ENCODE measurements around the gene SETBP1. TPM values are rescaled to one million over a fixed set of nuclear protein-coding genes. Genes with fewer than 3 reads are reported as not detected.

SETBP1 gene
- total RNA-seq, 1 donor from 2014 or later, result 72.8 TPM

DNA sequence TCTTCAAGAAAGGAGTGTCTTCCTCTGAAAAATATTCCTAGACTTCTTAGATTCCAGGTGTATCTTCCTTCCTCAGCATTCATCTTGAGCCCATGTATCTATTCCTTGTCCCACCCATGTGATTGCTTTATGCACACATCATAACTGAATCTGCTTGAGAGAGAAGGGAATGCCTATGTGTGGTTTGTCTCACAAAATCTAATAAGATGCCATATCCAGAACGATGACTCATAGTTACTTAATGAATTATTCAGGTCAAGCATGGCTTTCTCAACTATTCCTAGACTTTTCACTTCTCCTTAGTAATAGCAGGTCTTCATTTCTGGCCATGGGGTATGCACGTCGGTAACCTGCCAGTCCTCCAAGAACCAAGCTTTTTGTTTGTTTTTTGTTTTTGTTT, 121.8 kb downstream of the SETBP1 start:
- Mint-ChIP-seq H3K9me3 (peaks cover 6% of the 10 kb centered on the region), H3K27ac (peak overlapping the region; percentile 70), H3K4me3 (no peak overlapping the region), H3K4me1 (peaks cover 93% of the 10 kb centered on the region), H3K27me3 (no peaks in the 10 kb centered on the region), H3K36me3 (ENCODE audit: low read depth) (peaks cover 48% of the 10 kb centered on the region)
- ChIA-PET CTCF (no interaction called here), POLR2A (interaction anchor here (0.6 to 1.2 kb wide), 3 partner anchors 11 to 69 kb away, joined by 3 to 6 read pairs (median 3); no protein-coding TSS in a partner anchor)
- intact Hi-C loops (cut with micrococcal nuclease), result no loop called here
- TF ChIP-seq, protein P1, sequence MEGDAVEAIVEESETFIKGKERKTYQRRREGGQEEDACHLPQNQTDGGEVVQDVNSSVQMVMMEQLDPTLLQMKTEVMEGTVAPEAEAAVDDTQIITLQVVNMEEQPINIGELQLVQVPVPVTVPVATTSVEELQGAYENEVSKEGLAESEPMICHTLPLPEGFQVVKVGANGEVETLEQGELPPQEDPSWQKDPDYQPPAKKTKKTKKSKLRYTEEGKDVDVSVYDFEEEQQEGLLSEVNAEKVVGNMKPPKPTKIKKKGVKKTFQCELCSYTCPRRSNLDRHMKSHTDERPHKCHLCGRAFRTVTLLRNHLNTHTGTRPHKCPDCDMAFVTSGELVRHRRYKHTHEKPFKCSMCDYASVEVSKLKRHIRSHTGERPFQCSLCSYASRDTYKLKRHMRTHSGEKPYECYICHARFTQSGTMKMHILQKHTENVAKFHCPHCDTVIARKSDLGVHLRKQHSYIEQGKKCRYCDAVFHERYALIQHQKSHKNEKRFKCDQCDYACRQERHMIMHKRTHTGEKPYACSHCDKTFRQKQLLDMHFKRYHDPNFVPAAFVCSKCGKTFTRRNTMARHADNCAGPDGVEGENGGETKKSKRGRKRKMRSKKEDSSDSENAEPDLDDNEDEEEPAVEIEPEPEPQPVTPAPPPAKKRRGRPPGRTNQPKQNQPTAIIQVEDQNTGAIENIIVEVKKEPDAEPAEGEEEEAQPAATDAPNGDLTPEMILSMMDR (IDR thresholded peaks at IDR 0.05), result no peak
- ATAC-seq (ENCODE audit: low read depth), result no peak
- no peak for DNase-seq

DNA sequence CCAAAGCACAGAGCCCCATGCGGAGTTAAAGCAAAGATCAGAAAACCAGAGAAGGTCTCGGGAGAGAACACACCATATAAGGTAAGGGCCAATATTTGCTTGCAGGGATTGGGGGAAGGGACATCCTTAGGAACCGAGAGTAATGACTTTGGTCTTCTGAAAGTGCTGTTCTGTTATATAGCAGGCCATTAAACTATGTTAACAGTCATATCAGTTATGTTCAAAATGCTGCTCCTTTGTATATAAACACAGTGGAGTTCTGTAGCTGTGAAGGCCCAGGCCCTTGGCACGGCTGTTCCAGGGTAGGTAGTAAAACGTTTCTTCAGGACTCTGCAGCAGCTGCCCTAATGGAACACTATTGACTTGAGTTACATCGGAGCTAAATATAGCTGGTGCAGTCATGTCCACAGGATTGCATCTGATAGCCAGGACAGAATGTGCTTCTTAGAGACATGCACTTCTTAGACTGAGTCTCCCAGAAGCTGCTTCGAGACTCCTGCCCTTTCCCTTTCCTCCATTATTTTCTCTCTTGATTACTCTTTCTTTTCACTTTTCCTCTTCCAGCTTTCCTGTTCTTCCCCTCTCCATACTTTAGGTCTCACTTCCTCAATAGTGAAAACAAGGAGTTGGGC, 122.4 kb downstream of the SETBP1 start:
- no peak for ATAC-seq (ENCODE audit: low read depth)

DNA sequence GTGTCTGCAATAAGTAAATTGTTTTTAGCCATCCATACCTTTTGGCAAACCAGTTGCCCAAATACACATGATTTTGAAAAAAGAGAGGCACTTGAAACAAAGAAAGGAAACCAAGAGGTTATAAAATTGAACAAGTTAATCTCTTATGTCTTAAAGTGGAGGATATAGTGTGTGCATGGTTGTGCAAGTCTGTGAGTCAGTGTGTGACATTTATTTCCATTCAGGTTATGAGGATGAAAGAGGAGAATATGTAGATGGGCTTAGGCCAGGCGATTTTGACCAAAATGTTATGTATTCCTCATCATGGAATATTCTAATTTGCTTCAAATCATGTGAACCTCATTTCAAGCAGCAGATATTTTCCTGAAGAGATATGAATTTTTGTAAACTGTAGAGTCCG, 123.3 kb downstream of the SETBP1 start:
- intact Hi-C loops (cut with micrococcal nuclease), result loop anchor here (2.0 kb wide), 1 partner anchor 21 kb away; no protein-coding TSS in a partner anchor
- POLR2A ChIA-PET, result no interaction called here
- no peaks in the 10 kb centered on the region for H3K27me3 Mint-ChIP-seq
- ATAC-seq (ENCODE audit: low read depth) (no peak), DNase-seq (no peak)
- peaks cover 6% of the 10 kb centered on the region for H3K9me3 Mint-ChIP-seq
- CTCF ChIA-PET, result no interaction called here
- H3K4me1 Mint-ChIP-seq, result peaks cover 93% of the 10 kb centered on the region
- TF ChIP-seq, protein P1 (IDR thresholded peaks at IDR 0.05), result no peak
- H3K36me3 Mint-ChIP-seq (ENCODE audit: low read depth), result peaks cover 62% of the 10 kb centered on the region
- H3K27ac Mint-ChIP-seq, result no peak overlapping the region
- no peak overlapping the region for H3K4me3 Mint-ChIP-seq

More for the DNA sequence above, 122.4 kb downstream of the SETBP1 start:
- TF ChIP-seq, protein P1 (IDR thresholded peaks at IDR 0.05), result no peak
- H3K36me3 Mint-ChIP-seq (ENCODE audit: low read depth), result peaks cover 53% of the 10 kb centered on the region
- POLR2A ChIA-PET, result interaction anchor here (1.2 kb wide), 2 partner anchors 10 to 17 kb away, joined by 3 to 6 read pairs; no protein-coding TSS in a partner anchor
- no peak for DNase-seq
- intact Hi-C loops (cut with micrococcal nuclease), result no loop called here
- H3K27me3 Mint-ChIP-seq, result no peaks in the 10 kb centered on the region
- CTCF ChIA-PET, result no interaction called here
- peaks cover 6% of the 10 kb centered on the region for H3K9me3 Mint-ChIP-seq
- H3K27ac Mint-ChIP-seq, result peak overlapping the region; percentile 70
- no peak overlapping the region for H3K4me3 Mint-ChIP-seq
- peaks cover 93% of the 10 kb centered on the region for H3K4me1 Mint-ChIP-seq

DNA sequence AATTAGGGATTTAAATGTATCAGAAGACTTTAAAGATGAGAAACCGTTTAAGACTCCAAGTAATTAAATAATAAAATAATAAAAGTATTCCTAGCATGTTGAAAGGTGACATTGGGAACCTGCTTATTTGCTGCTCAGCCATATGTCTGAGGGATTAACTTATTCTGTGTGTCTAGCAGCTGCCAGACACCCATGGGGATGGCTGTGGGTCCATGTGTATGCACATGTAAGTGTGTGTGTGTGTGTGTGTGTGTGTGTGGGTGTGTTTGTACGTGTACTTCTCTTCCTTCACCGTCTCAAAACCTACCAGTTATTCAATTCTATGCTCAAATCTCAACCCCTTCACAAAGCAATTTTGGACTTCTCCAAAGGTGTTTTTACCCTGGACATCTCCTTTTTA, 124.5 kb downstream of the SETBP1 start:
- CTCF ChIA-PET, result interaction anchor here (0.7 to 1.1 kb wide), 2 partner anchors 14 to 46 kb away, joined by 3 to 4 read pairs; no protein-coding TSS in a partner anchor

DNA sequence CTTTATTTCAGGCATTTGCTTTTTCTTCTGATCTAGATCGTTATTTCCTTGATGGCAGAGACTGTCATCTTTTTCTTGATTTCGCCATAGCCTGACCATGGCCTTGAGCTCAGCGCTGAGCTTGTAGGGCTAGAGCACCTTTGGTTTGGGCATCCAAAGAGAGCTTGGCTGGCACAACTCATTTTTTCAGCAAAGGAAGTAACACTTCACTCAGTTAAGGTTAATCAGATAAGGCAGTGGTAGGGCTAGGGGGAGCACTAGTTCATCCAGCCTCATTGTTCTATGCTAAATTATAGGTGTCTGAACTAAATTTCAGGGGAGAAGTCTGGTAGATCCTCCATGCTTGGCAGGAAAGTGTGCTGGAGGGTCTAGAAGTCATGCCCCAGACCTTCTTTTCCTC, 125.0 kb downstream of the SETBP1 start:
- Mint-ChIP-seq H3K27me3 (no peaks in the 10 kb centered on the region), H3K4me3 (no peak overlapping the region), H3K36me3 (ENCODE audit: low read depth) (peaks cover 63% of the 10 kb centered on the region), H3K9me3 (peaks cover 2% of the 10 kb centered on the region), H3K4me1 (peaks cover 82% of the 10 kb centered on the region), H3K27ac (peak overlapping the region; percentile 4)
- POLR2A ChIA-PET, result interaction anchor here (1.0 to 2.4 kb wide), 3 partner anchors 9 to 125 kb away, joined by 3 to 12 read pairs (median 5); partner anchors contain the start of gene SETBP1
- CTCF ChIA-PET, result interaction anchor here (0.7 to 1.1 kb wide), 2 partner anchors 13 to 46 kb away, joined by 3 to 4 read pairs; no protein-coding TSS in a partner anchor
- ATAC-seq (ENCODE audit: low read depth) (no peak), DNase-seq (no peak)
- intact Hi-C loops (cut with micrococcal nuclease), result loop anchor here (2.0 kb wide), 1 partner anchor 19 kb away; no protein-coding TSS in a partner anchor
- TF ChIP-seq, protein P1 (IDR thresholded peaks at IDR 0.05), result no peak

More for the DNA sequence above, 124.5 kb downstream of the SETBP1 start:
- Mint-ChIP-seq H3K9me3 (peaks cover 6% of the 10 kb centered on the region), H3K4me1 (peaks cover 86% of the 10 kb centered on the region), H3K27me3 (no peaks in the 10 kb centered on the region), H3K36me3 (ENCODE audit: low read depth) (peaks cover 64% of the 10 kb centered on the region), H3K4me3 (no peak overlapping the region), H3K27ac (no peak overlapping the region)
- intact Hi-C loops (cut with micrococcal nuclease), result loop anchor here (2.0 kb wide), 1 partner anchor 20 kb away; no protein-coding TSS in a partner anchor
- no peak for DNase-seq
- POLR2A ChIA-PET, result interaction anchor here (1.0 to 2.4 kb wide), 3 partner anchors 10 to 125 kb away, joined by 3 to 12 read pairs (median 5); partner anchors contain the start of gene SETBP1
- no peak for ATAC-seq (ENCODE audit: low read depth)
- TF ChIP-seq, protein P1 (IDR thresholded peaks at IDR 0.05), result no peak
